RCC 7860 (cell line): ENCODE results near the gene POTEC.
"Not testable (repeated sequence)": the region's sequence is repeated elsewhere in the genome, so short reads cannot be mapped to it uniquely, and the experiment has no call there.

Experiments used
- DNase-seq: peaks from one replicate; pipeline ENCODE4 v3.0.0-alpha.2; 2015; ENCODE audit warnings: low spot score
- FAIRE-seq: peaks from 2 replicates; lab custom pipeline; 2012; peaks lifted over from hg19 to GRCh38; lab: Jason Lieb, UNC

The POTEC gene

GRCh38 chr18:14543446-14543964 lies at the start of gene POTEC:
POTEC (minus strand) TSS chr18:14543600; CDS start chr18:14543146, 454 bp downstream.
- FAIRE-seq = not testable (repeated sequence)

DNA sequence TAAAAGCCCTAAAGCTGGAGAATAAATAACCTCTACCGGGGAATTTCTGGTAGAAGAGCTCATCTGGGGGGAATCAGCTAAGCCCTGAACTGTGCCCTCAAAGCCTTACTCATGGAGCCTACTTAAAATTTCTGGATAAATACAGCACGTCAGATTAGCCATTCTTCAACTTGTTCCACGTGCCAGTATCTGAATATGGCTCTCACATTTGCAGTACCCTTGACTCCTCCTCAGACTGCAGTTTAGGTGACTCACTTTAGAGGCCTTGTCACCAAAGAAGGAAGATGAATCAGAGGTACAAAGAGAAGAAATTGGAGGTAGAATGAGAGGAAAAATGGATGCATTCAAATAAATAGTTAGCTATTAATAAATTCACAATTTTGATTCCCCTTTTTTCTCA lies 34.6 kb upstream of the POTEC start:
- DNase-seq (peak; percentile 75), FAIRE-seq (peak; percentile 89)

More at GRCh38 chr18:14543446-14543964, at the start of gene POTEC:
- not testable (repeated sequence) for DNase-seq

DNA sequence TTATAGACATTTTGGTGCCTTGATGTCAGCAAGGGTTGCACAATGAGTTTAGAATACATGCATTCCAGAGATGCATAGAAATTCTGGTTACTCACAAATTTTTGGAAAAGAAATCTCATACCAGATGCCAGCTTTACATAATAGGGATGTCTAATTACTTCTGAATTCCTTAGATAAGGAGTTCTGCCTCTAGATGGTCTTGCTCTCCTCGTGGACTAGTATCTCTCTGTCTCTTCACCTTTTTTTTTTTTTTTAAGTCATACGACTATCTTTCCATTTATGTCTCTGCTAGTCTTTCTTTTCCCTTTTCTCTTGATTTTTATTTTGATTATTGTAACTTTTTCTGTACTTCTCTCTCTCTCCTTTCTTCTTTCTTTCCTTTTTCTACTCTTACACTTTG lies 16.1 kb upstream of the POTEC start:
- FAIRE-seq, DNase-seq: not testable (repeated sequence)

- FAIRE-seq = peak; percentile 92
Observed at GRCh38 chr18:14531659-14532058, 11.7 kb downstream of the POTEC start.

GRCh38 chr18:14510707-14511106 lies 32.7 kb downstream of the POTEC start:
- FAIRE-seq = not testable (repeated sequence)
- peak; percentile 26 for DNase-seq

More at GRCh38 chr18:14531659-14532058, 11.7 kb downstream of the POTEC start:
- DNase-seq = peak; percentile 20

DNA sequence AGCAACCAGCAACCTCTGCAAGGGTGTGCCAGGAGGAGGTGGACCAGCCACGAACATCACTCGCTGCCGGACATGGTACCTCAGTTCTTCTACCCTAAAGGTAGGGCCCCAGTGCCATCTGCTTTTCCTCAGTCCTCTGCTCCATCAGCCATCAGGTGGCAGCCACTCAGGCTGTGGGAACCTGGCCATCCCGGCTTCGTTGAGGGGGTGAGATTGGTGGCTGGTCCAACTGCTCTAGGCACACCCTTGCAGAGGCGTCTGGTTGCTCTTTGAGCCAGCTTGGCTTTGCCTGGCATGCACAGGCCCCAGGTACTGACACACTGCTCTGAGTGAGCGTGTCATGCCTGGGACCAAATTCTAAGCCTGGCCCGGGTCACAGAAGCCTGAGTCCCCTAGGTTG lies 39.7 kb downstream of the POTEC start:
- not testable (repeated sequence) for FAIRE-seq, DNase-seq

- not testable (repeated sequence) for FAIRE-seq, DNase-seq
Observed at GRCh38 chr18:14501894-14502293, 41.5 kb downstream of the POTEC start.

GRCh38 chr18:14489256-14490014 lies 54.0 kb downstream of the POTEC start:
- not testable (repeated sequence) for FAIRE-seq, DNase-seq

- not testable (repeated sequence) for FAIRE-seq, DNase-seq
Observed at GRCh38 chr18:14488789-14489188, 54.6 kb downstream of the POTEC start.

GRCh38 chr18:14486926-14487580 lies 56.3 kb downstream of the POTEC start:
- not testable (repeated sequence) for DNase-seq, FAIRE-seq

- DNase-seq, FAIRE-seq: not testable (repeated sequence)
Observed at GRCh38 chr18:14479076-14479475, 64.3 kb downstream of the POTEC start.

DNA sequence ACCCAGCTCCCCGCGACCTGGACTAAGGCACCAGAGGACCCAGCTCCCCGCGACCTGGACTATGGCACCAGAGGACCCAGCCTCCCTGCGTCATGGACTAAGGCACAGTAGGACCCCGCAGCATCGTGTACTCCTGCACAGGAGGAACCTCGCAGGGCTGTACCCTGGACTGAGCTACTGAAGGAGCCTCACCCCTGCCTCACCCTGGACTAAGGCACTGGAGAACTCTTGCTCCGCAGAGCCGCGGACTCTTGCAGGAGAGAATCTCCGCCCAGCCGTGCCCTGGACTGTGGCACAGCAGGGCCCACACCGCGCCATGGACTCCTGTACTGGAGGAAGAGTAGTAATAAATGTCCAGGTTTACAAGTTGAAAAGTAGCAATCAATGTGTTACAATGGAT lies 67.9 kb downstream of the POTEC start:
- not testable (repeated sequence) for DNase-seq

DNA sequence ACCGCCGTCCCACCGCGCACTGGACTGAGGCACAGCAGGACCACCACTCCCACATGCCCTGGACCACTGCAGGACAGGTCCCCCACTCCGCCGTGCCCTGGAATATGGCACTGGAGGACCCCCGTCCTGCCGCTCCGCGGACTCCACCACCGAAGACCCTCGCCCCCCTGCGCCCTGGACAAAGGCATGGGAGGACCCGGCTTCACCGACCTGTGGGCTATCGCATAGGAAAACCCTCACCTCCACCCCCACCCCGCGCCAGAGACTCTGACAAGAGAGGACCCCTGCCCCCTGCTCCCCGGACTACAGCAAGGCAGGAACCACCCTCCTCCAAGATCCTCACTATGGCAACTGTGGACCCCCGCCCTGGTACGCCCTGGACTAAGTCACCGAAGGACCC lies 68.6 kb downstream of the POTEC start:
- FAIRE-seq, DNase-seq: not testable (repeated sequence)

More for the DNA sequence above, 67.9 kb downstream of the POTEC start:
- not testable (repeated sequence) for FAIRE-seq

- not testable (repeated sequence) for FAIRE-seq, DNase-seq
Observed at GRCh38 chr18:14474007-14474720, 69.2 kb downstream of the POTEC start.

- not testable (repeated sequence) for FAIRE-seq, DNase-seq
Observed at GRCh38 chr18:14473250-14474006, 70.0 kb downstream of the POTEC start.

GRCh38 chr18:14471286-14471685 lies 72.1 kb downstream of the POTEC start:
- not testable (repeated sequence) for DNase-seq, FAIRE-seq

DNA sequence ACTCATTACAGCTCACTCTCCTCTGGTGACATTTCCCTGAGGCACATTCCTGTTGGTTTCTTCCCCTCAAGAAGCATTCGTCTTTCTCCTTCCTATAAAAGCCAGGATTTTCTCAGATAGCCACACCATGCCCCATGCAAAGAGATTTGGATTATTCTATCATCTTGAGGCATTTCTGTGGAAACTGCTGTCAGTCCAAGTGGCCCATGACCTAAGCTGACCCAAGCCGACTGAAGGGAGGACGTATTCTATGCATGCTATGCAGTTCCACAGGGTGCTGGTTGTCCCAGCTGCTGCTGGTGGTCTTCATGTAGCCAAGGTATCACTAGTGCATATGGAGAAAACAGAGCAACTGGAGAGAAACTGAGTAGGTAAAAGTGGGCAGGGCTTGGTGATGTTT lies 73.0 kb downstream of the POTEC start:
- not testable (repeated sequence) for FAIRE-seq
- peak; percentile 44 for DNase-seq

DNA sequence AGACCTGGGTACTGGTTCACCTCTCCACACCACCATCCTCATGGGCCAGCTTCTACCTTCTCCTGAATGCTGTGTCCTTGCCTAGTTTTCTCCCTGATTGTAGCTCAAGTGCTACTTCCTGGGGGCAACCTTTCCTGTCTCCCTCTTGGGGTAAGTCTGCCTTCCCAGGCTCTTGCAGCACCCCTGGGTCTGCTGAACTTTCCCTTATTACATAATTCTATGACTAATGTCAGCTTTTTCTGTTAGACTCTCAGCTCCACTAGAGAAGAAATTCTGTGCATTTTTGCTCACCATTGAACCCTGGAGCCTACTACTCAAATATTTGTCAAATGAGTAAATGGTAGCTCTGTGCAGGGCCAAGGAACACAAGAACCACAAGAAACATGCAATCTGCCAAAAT lies 73.4 kb downstream of the POTEC start:
- FAIRE-seq (peak; percentile 95), DNase-seq (peak; percentile 92)

DNA sequence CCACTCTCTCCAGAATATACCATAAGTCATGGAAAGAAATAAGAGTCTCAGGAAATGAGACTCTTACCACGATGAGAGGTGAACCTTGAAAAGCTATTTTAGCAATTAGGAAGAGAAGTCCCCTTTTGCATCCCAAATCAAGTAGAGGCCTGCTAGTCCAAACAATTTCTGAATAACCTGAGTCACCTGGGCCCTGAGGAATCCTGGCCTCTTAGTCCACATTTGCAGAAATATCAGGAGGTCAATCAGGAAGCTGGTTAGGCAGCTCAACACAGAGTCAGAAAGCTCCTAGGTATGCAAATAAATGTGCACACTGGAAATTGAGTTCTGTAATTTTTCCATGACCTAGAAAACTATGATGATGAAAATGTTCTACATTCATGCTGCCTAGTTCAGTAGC lies 77.4 kb downstream of the POTEC start:
- not testable (repeated sequence) for DNase-seq, FAIRE-seq
